Vagina (tissue), 2 donors: ENCODE results near the gene DOCK8. TPM values are rescaled to one million over a fixed set of nuclear protein-coding genes. Genes with fewer than 3 reads are reported as not detected.

ENCODE experiments used
- DNase-seq, 2 donors: peaks; one replicate each; pipeline ENCODE4 v3.0.0-alpha.2; 2017; ENCODE audit errors: extremely low spot score in 2 of 2
- H3K27ac ChIP-seq: fragments of 200-600 bp; sonication (generic); one replicate; pipeline ENCODE4 v1.5.1; 2019
- H3K27me3 ChIP-seq: fragments of 200-600 bp; sonication (generic); one replicate; pipeline ENCODE4 v1.5.1; 2019
- H3K36me3 ChIP-seq, 2 donors: fragments of 200-600 bp; sonication (generic); one replicate each; pipeline ENCODE4 v1.5.1; 2017 to 2019
- H3K4me1 ChIP-seq: fragments of 200-600 bp; sonication (generic); one replicate; pipeline ENCODE4 v1.5.1; 2019
- H3K4me3 ChIP-seq, 2 donors: fragments of 200-600 bp; sonication (generic); 1 replicate in 1 of 2; 2 replicates in 1 of 2; pipeline ENCODE4 v1.5.1; 2016 to 2019
- H3K9me3 ChIP-seq: fragments of 200-600 bp; sonication (generic); one replicate; pipeline ENCODE4 v1.5.1; 2019
- POLR2A ChIP-seq, 2 donors: fragments of 450-650 bp; IDR thresholded peaks; one replicate each; pipeline ENCODE4 v1.6.1; 2017; ENCODE audit warnings: antibody characterized with exemption in 2 of 2, mild to moderate bottlenecking in 2 of 2, moderate library complexity in 2 of 2
- POLR2AphosphoS5 ChIP-seq, 2 donors: sonication (generic); formaldehyde crosslinking; IDR thresholded peaks; one replicate each; pipeline ENCODE4 v1.9.0; 2017; ENCODE audit warnings: antibody characterized with exemption in 2 of 2, mild to moderate bottlenecking in 2 of 2, low read depth in 1 of 2; ENCODE audit not compliant: insufficient read depth in 1 of 2
- intact Hi-C: fragments of 100-400 bp; cut with DNase I; formaldehyde crosslinking; loops from one replicate; pipeline ENCODE4 v1.15.1; 2023
- total RNA-seq: library from RNA; depleted of rRNA; stranded (reverse); fragments of >200 nt; gene quantifications from one replicate; pipeline ENCODE4 v1.2.3, GENCODE V29; 2016
- TF ChIP-seq, protein P1 (sequence below), 3 experiments: fragments of 450-650 bp in 2 of 3; fragments of 200-600 bp in 1 of 3; sonication (generic) in 1 of 3; IDR thresholded peaks; one replicate each; pipeline ENCODE4 v1.5.1; 2017 to 2019; ENCODE audit warnings: antibody characterized with exemption in 3 of 3, mild to moderate bottlenecking in 2 of 3, moderate library complexity in 2 of 3

Gene DOCK8
- total RNA-seq, 1 donor from 2014 or later = 18.4 TPM

DNA sequence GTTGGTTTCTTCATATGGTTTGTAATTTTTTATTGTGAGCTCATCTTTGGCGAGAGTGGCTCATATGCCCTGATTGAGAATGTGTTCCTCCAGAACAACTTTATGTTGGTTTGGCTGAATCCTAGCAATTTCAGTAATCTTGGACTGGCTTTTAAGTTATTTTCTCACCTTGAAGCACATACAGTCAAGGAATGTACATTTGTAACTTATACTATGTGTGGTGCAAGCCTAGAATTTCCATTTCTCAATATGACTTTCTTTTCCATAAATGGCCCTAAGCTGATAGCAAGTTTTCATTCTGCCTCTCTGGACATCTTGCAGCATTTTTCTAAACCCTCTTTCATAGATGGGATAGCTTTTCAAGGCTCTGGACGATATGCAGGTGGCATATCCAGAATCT lies 247.5 kb downstream of the DOCK8 start:
- Histone ChIP-seq H3K4me1 (no peaks in the 10 kb centered on the region), H3K36me3 (peaks cover 0 to 3% of the 10 kb centered on the region in 2 donors), H3K4me3 (no peak overlapping the region), H3K9me3 (no peaks in the 10 kb centered on the region), H3K27ac (no peak overlapping the region), H3K27me3 (no peaks in the 10 kb centered on the region)
- intact Hi-C loops = no loop called here
- TF ChIP-seq POLR2AphosphoS5 (IDR thresholded peaks at IDR 0.05; ENCODE audit: insufficient read depth in 1 of 2, low read depth in 1 of 2) = no peak
- TF ChIP-seq POLR2A (IDR thresholded peaks at IDR 0.05) = no peak
- TF ChIP-seq, protein P1, sequence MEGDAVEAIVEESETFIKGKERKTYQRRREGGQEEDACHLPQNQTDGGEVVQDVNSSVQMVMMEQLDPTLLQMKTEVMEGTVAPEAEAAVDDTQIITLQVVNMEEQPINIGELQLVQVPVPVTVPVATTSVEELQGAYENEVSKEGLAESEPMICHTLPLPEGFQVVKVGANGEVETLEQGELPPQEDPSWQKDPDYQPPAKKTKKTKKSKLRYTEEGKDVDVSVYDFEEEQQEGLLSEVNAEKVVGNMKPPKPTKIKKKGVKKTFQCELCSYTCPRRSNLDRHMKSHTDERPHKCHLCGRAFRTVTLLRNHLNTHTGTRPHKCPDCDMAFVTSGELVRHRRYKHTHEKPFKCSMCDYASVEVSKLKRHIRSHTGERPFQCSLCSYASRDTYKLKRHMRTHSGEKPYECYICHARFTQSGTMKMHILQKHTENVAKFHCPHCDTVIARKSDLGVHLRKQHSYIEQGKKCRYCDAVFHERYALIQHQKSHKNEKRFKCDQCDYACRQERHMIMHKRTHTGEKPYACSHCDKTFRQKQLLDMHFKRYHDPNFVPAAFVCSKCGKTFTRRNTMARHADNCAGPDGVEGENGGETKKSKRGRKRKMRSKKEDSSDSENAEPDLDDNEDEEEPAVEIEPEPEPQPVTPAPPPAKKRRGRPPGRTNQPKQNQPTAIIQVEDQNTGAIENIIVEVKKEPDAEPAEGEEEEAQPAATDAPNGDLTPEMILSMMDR (IDR thresholded peaks at IDR 0.05) = no peak
- DNase-seq = no peak

DNA sequence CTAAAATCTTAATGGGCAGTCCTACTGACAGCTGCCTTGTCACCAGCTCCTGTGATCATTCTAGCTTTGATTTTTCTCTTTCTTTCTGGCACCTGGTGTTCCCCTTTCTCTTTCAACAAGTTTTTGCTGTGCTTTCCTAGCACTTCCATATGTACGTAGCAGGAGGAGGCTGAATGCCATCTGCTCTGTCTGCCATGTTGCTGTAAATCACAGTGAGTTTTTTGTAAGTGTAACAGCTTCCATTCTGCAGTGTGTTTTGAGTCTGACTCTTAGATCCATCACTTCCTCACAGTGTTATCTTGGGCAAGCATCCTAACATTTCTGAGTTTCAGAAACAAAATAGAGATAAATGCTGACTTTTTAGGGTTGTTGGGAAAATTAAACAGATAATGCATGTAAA lies 247.9 kb downstream of the DOCK8 start:
- H3K9me3 ChIP-seq = no peaks in the 10 kb centered on the region
- no peak for DNase-seq
- intact Hi-C loops = no loop called here
- no peak overlapping the region for H3K27ac ChIP-seq
- no peak overlapping the region for H3K4me3 ChIP-seq
- TF ChIP-seq POLR2AphosphoS5 (IDR thresholded peaks at IDR 0.05; ENCODE audit: insufficient read depth in 1 of 2, low read depth in 1 of 2) (no peak), POLR2A (IDR thresholded peaks at IDR 0.05) (no peak)
- H3K4me1 ChIP-seq = no peaks in the 10 kb centered on the region
- no peaks in the 10 kb centered on the region for H3K27me3 ChIP-seq
- H3K36me3 ChIP-seq = peaks cover 0 to 3% of the 10 kb centered on the region in 2 donors

DNA sequence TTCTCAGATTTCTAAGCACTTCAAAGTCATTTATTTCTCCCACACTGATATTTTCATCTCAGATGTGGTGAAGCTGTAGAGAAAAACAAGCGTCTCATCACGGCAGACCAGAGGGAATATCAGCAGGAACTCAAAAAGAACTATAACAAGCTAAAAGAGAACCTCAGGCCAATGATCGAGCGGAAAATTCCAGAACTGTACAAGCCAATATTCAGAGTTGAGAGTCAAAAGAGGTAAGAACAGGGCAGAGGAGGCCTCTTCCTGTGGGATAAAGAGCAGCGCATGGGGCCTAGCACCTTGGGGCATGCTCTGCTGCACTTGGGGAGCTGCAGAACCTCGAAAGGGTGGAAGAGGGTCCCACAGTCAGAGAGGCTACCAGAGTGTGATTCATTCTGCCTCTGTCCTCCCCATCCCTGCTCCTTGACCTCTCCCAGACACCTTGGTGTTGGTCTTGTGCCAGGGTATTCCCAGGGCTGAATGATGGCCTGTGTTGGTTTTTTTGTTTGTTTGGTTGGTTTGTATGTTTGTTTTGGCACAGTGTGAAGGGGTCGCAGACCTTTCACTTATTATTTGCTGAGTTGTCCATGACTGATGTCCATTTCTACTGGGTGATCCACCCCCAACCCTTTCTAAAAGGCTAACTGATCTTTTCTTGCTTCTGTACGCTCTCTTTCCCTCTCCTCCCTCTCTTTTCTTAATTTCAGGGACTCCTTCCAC lies 248.9 kb downstream of the DOCK8 start:
- H3K4me1 ChIP-seq = peaks cover 5% of the 10 kb centered on the region
- H3K9me3 ChIP-seq = no peaks in the 10 kb centered on the region
- no peak overlapping the region for H3K27ac ChIP-seq
- intact Hi-C loops = no loop called here
- peaks cover 0 to 3% of the 10 kb centered on the region in 2 donors for H3K36me3 ChIP-seq
- H3K4me3 ChIP-seq = no peak overlapping the region
- no peak for DNase-seq
- TF ChIP-seq, protein P1 (IDR thresholded peaks at IDR 0.05) = no peak
- TF ChIP-seq POLR2A (IDR thresholded peaks at IDR 0.05) = no peak
- TF ChIP-seq POLR2AphosphoS5 (IDR thresholded peaks at IDR 0.05; ENCODE audit: insufficient read depth in 1 of 2, low read depth in 1 of 2) = no peak
- no peaks in the 10 kb centered on the region for H3K27me3 ChIP-seq

DNA sequence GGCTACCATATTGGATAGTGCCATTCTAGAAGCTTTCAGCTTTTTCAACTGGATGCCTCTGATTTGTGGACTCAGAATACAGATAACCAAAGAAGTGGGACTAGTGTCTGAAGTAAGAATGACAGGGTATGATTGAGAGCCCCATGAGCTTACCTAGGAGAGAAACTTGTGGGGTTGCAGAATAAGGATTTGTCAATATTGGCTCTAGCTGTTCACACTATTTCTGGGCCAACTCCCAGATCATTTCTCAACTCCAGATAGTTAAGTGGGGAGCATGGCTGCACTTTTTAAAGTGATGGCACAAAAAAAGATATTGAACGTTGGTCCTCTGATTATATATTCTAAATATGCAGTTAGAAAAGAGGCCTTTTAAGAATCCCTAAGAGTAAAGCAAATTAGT lies 252.1 kb downstream of the DOCK8 start:
- peaks cover 0 to 3% of the 10 kb centered on the region in 2 donors for H3K36me3 ChIP-seq
- intact Hi-C loops = no loop called here
- H3K4me3 ChIP-seq = no peak overlapping the region
- no peaks in the 10 kb centered on the region for H3K9me3 ChIP-seq
- H3K4me1 ChIP-seq = peaks cover 27% of the 10 kb centered on the region
- no peak for DNase-seq
- no peaks in the 10 kb centered on the region for H3K27me3 ChIP-seq
- no peak overlapping the region for H3K27ac ChIP-seq
- TF ChIP-seq, protein P1 (IDR thresholded peaks at IDR 0.05) = no peak
- TF ChIP-seq POLR2AphosphoS5 (IDR thresholded peaks at IDR 0.05; ENCODE audit: insufficient read depth in 1 of 2, low read depth in 1 of 2) (no peak), POLR2A (IDR thresholded peaks at IDR 0.05) (no peak)

DNA sequence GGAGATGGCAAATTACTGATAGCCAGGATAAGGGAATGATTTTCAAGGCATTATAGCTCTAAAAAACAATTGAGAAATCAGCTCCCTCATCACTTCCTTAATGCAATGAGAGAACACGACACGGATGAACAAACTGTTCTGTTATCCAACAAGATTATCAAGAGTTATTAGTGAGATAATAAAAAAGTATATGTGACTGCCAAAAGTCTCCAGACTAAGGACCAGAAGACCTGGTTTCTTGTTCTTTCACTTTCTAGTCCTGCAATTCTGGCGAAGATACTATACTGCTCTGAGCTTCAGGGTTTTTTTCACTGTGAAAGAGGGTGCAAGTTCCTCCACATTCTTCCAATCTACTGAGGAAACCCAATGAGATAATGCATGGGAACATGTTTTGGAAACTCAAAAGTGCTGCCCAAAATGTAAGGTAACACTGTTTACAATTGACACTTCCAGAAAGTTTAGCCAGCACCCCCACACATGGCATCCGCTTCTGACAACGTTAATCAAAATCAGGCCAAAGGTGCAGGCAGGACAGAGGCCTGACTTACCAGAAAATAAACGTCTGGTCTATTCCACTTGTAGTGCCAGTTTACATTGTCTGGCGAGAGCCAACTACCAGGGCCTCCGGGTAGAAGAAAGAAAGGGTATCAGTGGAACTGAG lies 254.2 kb downstream of the DOCK8 start:
- Histone ChIP-seq H3K4me1 (peaks cover 27% of the 10 kb centered on the region), H3K27me3 (no peaks in the 10 kb centered on the region), H3K36me3 (peaks cover 0 to 3% of the 10 kb centered on the region in 2 donors), H3K4me3 (peak overlapping the region; percentile 36 to 57), H3K9me3 (no peaks in the 10 kb centered on the region), H3K27ac (peak overlapping the region; percentile 21)
- intact Hi-C loops = no loop called here
- DNase-seq = no peak
- TF ChIP-seq POLR2A (IDR thresholded peaks at IDR 0.05) = no peak
- no peak for TF ChIP-seq POLR2AphosphoS5 (IDR thresholded peaks at IDR 0.05; ENCODE audit: insufficient read depth in 1 of 2, low read depth in 1 of 2)
- TF ChIP-seq, protein P1 (IDR thresholded peaks at IDR 0.05) = no peak
